PC-9 (cell line): ENCODE measurements around the gene ZNF134.

ENCODE experiments used
- CTCF ChIP-seq: fragments of 200-600 bp; sonication (generic); conservative IDR thresholded peaks from 2 replicates; pipeline ENCODE4 v1.6.1; 2017; ENCODE audit warnings: mixed run types, antibody characterized with exemption, mild to moderate bottlenecking, moderate library complexity
- EZH2 ChIP-seq: fragments of 200-600 bp; sonication (generic); IDR thresholded peaks from 2 replicates; pipeline ENCODE4 v1.8.0; 2017; ENCODE audit warnings: antibody characterized with exemption, low read depth

GRCh38 chr19:57599761-57600383 is 14.2 kb upstream of the ZNF134 start, which contains the start of gene ZNF530:
- TF ChIP-seq CTCF: no peak
- TF ChIP-seq EZH2: no peak
